ENCODE data around the gene HHLA2. TPM values are rescaled to one million over a fixed set of nuclear protein-coding genes. Genes with fewer than 3 reads are reported as not detected.
"Not testable (repeated sequence)": the region's sequence is repeated elsewhere in the genome, so short reads cannot be mapped to it uniquely, and the experiment has no call there.

The HHLA2 gene, protein sequence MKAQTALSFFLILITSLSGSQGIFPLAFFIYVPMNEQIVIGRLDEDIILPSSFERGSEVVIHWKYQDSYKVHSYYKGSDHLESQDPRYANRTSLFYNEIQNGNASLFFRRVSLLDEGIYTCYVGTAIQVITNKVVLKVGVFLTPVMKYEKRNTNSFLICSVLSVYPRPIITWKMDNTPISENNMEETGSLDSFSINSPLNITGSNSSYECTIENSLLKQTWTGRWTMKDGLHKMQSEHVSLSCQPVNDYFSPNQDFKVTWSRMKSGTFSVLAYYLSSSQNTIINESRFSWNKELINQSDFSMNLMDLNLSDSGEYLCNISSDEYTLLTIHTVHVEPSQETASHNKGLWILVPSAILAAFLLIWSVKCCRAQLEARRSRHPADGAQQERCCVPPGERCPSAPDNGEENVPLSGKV
- total RNA-seq (under 1 TPM; 0.22 to 0.40 TPM), polyA plus RNA-seq (ENCODE audit: insufficient read length in 2 of 2) (under 1 TPM; 0.18 to 0.35 TPM)
- long read RNA-seq, donor 1: 0 reads
- long read RNA-seq, donor 2: 0 reads
- long read RNA-seq, donor 3: 0 reads
- long read RNA-seq, donor 4: 0 reads

DNA sequence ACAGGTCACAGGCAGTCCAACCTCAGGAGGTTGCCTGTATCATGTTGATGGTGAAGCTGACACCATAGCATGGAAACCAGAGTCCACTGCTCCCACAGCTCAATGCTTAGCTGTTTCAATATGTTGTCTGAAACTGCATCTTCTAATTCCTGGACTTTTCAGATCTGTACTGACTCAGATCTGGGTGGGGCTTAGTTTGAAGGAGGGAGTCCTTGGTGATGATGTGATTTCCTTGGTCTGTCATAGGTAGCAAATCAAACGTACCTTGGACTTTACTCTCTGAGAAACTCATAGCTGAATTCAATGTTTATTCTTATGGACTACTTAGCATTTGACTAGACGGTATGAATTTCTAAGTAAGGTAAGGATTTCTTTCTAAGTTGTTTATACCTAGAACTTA is at the start of gene HHLA2:
TSS of gene HHLA2 (plus strand) at position 310 of the 400 bp plus-strand sequence. CDS start 55,266 bp downstream, outside the sequence.
- Histone ChIP-seq H3K27ac (ENCODE audit: low read depth, low read length) (no peak within 1 kb of the TSS), H3K9me3 (ENCODE audit: control insufficient read depth, insufficient read depth, low read length) (peaks cover 3% of the 10 kb centered on the region), H3K27me3 (ENCODE audit: control insufficient read depth, insufficient read depth, low read length) (no peaks in the 10 kb centered on the region), H3K36me3 (ENCODE audit: control insufficient read depth, insufficient read depth, low read length) (no peaks in the 10 kb centered on the region), H3K4me1 (ENCODE audit: control insufficient read depth, insufficient read depth, low read length) (no peaks in the 10 kb centered on the region), H3K4me3 (ENCODE audit: low read depth, low read length) (no peak within 1 kb of the TSS)
- no CpG with 5 or more reads among the region's 2 CpGs for WGBS (ENCODE audit: insufficient coverage)
- DNase-seq (ENCODE audit: low read depth in 4 of 6, low spot score in 6 of 6): no peak

DNA sequence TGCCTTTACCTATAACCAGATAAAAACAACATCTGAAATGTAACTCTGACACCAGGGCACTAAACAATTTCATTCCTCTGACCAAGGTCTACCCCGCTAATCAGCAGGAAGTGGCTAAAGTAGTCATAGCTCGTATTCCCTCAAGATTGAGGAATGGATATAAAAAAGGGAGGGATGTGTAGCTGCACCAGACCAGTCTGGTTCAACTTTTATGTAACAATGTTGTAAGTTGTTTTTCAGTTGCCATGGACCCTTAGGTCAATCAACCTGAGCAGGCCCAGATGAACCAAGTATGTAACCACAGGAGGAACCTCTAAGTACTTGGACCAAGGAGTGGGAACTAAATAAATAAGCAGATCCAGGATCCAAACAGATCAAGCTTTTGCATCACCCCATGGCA is 45.7 kb upstream of the HHLA2 start:
- Histone ChIP-seq H3K9me3 (ENCODE audit: control insufficient read depth, insufficient read depth, low read length) (no peaks in the 10 kb centered on the region), H3K4me1 (ENCODE audit: control insufficient read depth, insufficient read depth, low read length) (no peaks in the 10 kb centered on the region), H3K36me3 (ENCODE audit: control insufficient read depth, insufficient read depth, low read length) (no peaks in the 10 kb centered on the region), H3K4me3 (ENCODE audit: low read depth, low read length) (no peak overlapping the region), H3K27me3 (ENCODE audit: control insufficient read depth, insufficient read depth, low read length) (no peaks in the 10 kb centered on the region), H3K27ac (ENCODE audit: low read depth, low read length) (no peak overlapping the region)
- 100% methylated on average over 2 of the region's 2 CpGs for WGBS (ENCODE audit: insufficient coverage)
- no peak for DNase-seq (ENCODE audit: low read depth in 4 of 6, low spot score in 6 of 6)

DNA sequence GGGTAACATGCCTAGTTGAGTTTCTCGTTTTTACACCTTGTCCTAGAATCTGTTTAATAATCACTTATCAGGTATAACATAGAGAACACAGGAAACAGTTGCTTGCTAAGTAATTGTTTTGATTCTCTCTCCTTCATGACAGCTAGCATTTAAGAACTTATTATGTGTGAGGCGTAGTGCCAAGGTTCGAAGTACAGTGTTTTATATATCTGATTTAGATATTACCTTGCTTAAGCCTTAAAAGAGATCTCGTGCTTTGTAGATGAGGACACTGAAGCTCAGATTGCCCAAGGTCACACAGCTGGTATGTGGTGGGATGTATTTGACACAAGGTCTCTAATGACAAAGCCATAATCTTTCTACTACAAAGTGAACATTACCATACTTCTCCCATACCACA is 45.1 kb upstream of the HHLA2 start:
- no peaks in the 10 kb centered on the region for H3K9me3 ChIP-seq (ENCODE audit: control insufficient read depth, insufficient read depth, low read length)
- H3K27ac ChIP-seq (ENCODE audit: low read depth, low read length): no peak overlapping the region
- no peak overlapping the region for H3K4me3 ChIP-seq (ENCODE audit: low read depth, low read length)
- no peaks in the 10 kb centered on the region for H3K27me3 ChIP-seq (ENCODE audit: control insufficient read depth, insufficient read depth, low read length)
- H3K36me3 ChIP-seq (ENCODE audit: control insufficient read depth, insufficient read depth, low read length): no peaks in the 10 kb centered on the region
- no CpG with 5 or more reads among the region's 4 CpGs for WGBS (ENCODE audit: insufficient coverage)
- DNase-seq (ENCODE audit: low read depth in 4 of 6, low spot score in 6 of 6): no peak
- H3K4me1 ChIP-seq (ENCODE audit: control insufficient read depth, insufficient read depth, low read length): no peaks in the 10 kb centered on the region

DNA sequence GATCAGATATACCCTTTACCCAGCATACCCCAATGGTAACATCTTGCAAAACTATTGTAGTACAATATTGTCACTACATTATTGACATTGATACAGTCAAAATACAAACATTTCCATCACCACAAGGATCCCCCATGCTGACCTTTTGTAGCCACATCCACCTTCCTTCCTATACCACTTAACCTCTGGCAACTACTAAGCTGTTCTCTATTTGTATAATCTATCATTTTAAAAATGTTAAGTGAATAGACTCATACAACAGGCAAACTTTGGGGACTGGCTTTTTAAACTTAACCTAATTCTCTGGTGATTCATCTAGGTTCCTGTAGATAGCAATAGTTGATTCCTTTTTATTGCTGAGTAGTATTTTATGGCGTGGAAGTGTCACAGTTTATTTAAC is 44.5 kb upstream of the HHLA2 start:
- H3K4me1 ChIP-seq (ENCODE audit: control insufficient read depth, insufficient read depth, low read length): no peaks in the 10 kb centered on the region
- H3K4me3 ChIP-seq (ENCODE audit: low read depth, low read length): no peak overlapping the region
- no peaks in the 10 kb centered on the region for H3K27me3 ChIP-seq (ENCODE audit: control insufficient read depth, insufficient read depth, low read length)
- WGBS (ENCODE audit: insufficient coverage): no CpG with 5 or more reads among the region's 1 CpG
- no peak for DNase-seq (ENCODE audit: low read depth in 4 of 6, low spot score in 6 of 6)
- H3K27ac ChIP-seq (ENCODE audit: low read depth, low read length): no peak overlapping the region
- no peaks in the 10 kb centered on the region for H3K9me3 ChIP-seq (ENCODE audit: control insufficient read depth, insufficient read depth, low read length)
- H3K36me3 ChIP-seq (ENCODE audit: control insufficient read depth, insufficient read depth, low read length): no peaks in the 10 kb centered on the region

DNA sequence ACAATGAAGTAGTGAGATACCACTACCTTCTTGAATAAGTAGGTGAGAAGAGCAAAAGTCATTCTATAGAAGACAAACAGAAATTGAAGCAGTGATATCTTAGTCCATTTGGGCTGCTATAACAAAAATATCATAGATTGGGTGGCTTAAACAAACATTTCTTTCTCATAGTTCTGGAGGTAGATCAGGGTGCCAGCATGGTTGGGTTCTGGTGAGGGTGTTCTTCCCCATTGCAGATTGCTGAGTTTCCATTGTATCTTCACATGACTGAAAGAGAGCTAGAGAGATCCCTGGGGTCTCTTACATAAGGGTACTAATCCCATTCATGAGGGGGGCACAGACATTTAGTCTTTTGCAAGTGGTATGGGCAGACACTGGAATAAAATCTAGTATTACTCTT is 41.2 kb upstream of the HHLA2 start:
- no peak overlapping the region for H3K4me3 ChIP-seq (ENCODE audit: low read depth, low read length)
- no peaks in the 10 kb centered on the region for H3K4me1 ChIP-seq (ENCODE audit: control insufficient read depth, insufficient read depth, low read length)
- no peak for DNase-seq (ENCODE audit: low read depth in 4 of 6, low spot score in 6 of 6)
- H3K27ac ChIP-seq (ENCODE audit: low read depth, low read length): no peak overlapping the region
- H3K9me3 ChIP-seq (ENCODE audit: control insufficient read depth, insufficient read depth, low read length): no peaks in the 10 kb centered on the region
- H3K36me3 ChIP-seq (ENCODE audit: control insufficient read depth, insufficient read depth, low read length): no peaks in the 10 kb centered on the region
- no peaks in the 10 kb centered on the region for H3K27me3 ChIP-seq (ENCODE audit: control insufficient read depth, insufficient read depth, low read length)

DNA sequence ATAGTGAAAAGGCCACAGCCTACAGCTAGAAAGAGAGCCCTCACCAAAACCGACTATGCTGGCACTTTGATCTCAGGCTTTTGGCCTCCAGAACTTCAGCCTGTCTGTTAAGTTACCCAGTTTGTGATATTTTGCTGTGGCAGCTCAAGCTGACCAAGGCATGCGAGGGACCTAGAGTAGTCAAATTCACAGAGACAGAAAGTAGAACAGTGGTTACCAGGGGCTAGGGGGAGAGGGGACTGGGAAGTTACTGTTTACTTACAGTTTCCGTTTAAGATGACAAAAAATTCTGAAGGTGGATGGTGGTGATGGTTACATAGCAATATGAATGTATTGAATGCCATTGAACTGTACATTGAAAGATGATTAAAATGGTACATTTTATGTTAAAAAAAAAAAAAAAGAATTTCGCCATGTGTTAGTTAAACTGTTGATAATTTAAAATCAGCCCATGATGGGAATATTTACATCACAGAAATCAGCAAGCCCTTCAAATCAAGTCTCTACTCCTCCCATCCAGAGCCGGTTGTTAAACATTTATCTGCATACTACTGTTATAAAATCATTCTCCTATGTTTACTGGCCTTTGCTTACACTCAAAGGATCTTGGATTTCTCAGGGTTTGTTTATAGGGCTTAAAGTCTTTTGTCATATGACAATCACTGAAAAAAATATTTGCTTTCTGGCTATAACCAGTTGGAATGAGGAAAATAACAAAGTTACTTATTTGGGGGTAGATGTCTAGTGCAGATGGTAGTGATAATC is 31.6 kb upstream of the HHLA2 start:
- no CpG with 5 or more reads among the region's 5 CpGs for WGBS (ENCODE audit: insufficient coverage)
- not testable (repeated sequence) for H3K4me3 ChIP-seq (ENCODE audit: low read depth, low read length); DNase-seq (ENCODE audit: low read depth in 4 of 6, low spot score in 6 of 6)

DNA sequence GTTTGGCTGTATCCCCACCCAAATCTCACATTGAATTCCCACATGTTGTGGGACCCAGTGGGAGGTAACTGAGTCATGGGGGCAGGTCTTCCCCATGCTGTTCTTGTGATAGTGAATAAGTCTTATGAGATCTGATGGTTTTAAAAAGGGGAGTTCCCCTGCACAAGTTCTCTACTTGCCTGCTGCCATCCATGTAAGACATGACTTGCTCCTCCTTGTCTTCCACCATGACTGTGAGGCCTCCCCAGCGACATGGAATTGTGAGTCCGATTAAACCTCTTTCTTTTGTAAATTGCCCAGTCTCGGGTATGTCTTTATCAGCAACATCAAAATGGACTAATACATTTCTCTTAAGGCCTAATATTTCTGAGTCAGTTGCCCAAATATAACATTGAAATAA is 28.1 kb upstream of the HHLA2 start:
- not testable (repeated sequence) for DNase-seq (ENCODE audit: low read depth in 4 of 6, low spot score in 6 of 6); H3K36me3 ChIP-seq (ENCODE audit: control insufficient read depth, insufficient read depth, low read length); H3K4me1 ChIP-seq (ENCODE audit: control insufficient read depth, insufficient read depth, low read length); H3K4me3 ChIP-seq (ENCODE audit: low read depth, low read length); H3K9me3 ChIP-seq (ENCODE audit: control insufficient read depth, insufficient read depth, low read length); H3K27me3 ChIP-seq (ENCODE audit: control insufficient read depth, insufficient read depth, low read length); H3K27ac ChIP-seq (ENCODE audit: low read depth, low read length)
- 98% methylated on average over 3 of the region's 3 CpGs for WGBS (ENCODE audit: insufficient coverage)

More for the DNA sequence above, 31.6 kb upstream of the HHLA2 start:
- not testable (repeated sequence) for H3K36me3 ChIP-seq (ENCODE audit: control insufficient read depth, insufficient read depth, low read length); H3K27me3 ChIP-seq (ENCODE audit: control insufficient read depth, insufficient read depth, low read length); H3K9me3 ChIP-seq (ENCODE audit: control insufficient read depth, insufficient read depth, low read length); H3K27ac ChIP-seq (ENCODE audit: low read depth, low read length); H3K4me1 ChIP-seq (ENCODE audit: control insufficient read depth, insufficient read depth, low read length)

DNA sequence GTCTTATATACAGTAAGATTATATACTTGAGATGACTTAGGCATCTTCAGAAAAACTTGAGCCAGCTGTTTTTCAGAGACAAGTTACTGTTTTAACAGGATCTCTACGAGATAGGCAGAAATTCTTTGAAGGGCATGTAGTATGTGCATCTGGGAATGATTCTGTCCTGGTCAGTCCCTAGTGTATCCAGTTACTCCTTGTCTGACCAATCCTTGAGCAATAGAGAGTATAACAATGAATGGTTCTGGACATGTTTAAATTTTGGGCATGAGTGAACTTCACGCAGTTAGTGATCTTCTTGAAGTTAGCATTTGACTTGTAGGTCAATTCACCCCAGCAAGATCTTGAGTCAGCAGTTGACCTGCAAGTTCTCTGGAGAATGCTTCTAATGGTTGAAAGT is 24.7 kb upstream of the HHLA2 start:
- H3K4me1 ChIP-seq (ENCODE audit: control insufficient read depth, insufficient read depth, low read length): no peaks in the 10 kb centered on the region
- no peaks in the 10 kb centered on the region for H3K27me3 ChIP-seq (ENCODE audit: control insufficient read depth, insufficient read depth, low read length)
- H3K27ac ChIP-seq (ENCODE audit: low read depth, low read length): no peak overlapping the region
- H3K4me3 ChIP-seq (ENCODE audit: low read depth, low read length): no peak overlapping the region
- H3K9me3 ChIP-seq (ENCODE audit: control insufficient read depth, insufficient read depth, low read length): no peaks in the 10 kb centered on the region
- WGBS (ENCODE audit: insufficient coverage): 50% methylated on average over 2 of the region's 2 CpGs
- DNase-seq (ENCODE audit: low read depth in 4 of 6, low spot score in 6 of 6): no peak
- no peaks in the 10 kb centered on the region for H3K36me3 ChIP-seq (ENCODE audit: control insufficient read depth, insufficient read depth, low read length)

DNA sequence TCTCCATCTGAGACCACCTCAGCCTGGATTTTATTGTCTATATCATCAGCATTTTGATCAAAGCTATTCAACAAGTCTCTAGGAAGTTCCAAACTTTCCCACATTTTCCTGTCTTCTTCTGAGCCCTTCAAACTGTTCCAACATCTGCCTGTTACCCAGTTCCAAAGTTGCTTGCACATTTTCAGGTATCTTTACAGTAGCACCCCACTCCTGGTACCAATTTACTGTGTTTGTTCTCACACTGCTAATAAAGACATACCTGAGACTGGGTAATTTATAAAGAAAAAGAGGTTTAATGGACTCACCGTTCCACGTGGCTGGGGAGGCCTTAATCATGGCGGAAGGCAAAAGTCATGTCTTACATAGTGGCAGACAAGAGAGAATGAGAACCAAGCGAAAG is 17.3 kb upstream of the HHLA2 start:
- 92% methylated on average over 2 of the region's 4 CpGs for WGBS (ENCODE audit: insufficient coverage)
- H3K4me3 ChIP-seq (ENCODE audit: low read depth, low read length); H3K27me3 ChIP-seq (ENCODE audit: control insufficient read depth, insufficient read depth, low read length); H3K4me1 ChIP-seq (ENCODE audit: control insufficient read depth, insufficient read depth, low read length); H3K9me3 ChIP-seq (ENCODE audit: control insufficient read depth, insufficient read depth, low read length); H3K27ac ChIP-seq (ENCODE audit: low read depth, low read length); H3K36me3 ChIP-seq (ENCODE audit: control insufficient read depth, insufficient read depth, low read length); DNase-seq (ENCODE audit: low read depth in 4 of 6, low spot score in 6 of 6): not testable (repeated sequence)

DNA sequence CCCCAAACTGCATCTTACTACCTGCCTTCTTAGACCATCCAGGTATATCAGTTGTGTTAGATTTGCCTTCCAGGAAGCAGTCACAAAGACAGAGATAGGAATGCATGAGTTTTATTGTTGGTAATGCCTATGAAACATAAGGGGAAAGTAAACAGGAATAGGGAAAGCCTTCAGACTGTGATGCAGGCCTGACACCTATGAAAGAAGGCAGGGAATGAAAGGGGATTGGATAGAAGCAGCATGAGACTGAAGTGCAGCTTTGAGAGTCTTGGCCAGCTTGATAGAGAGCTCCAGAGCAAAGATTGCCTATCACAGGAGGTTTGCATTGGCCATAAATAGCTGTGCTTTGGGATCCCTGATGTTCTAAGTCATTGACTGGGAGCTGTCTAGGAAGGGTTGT is 15.9 kb upstream of the HHLA2 start:
- DNase-seq (ENCODE audit: low read depth in 4 of 6, low spot score in 6 of 6): no peak
- Histone ChIP-seq H3K27ac (ENCODE audit: low read depth, low read length) (no peak overlapping the region), H3K27me3 (ENCODE audit: control insufficient read depth, insufficient read depth, low read length) (no peaks in the 10 kb centered on the region), H3K4me1 (ENCODE audit: control insufficient read depth, insufficient read depth, low read length) (no peaks in the 10 kb centered on the region), H3K9me3 (ENCODE audit: control insufficient read depth, insufficient read depth, low read length) (peaks cover 6% of the 10 kb centered on the region), H3K4me3 (ENCODE audit: low read depth, low read length) (no peak overlapping the region), H3K36me3 (ENCODE audit: control insufficient read depth, insufficient read depth, low read length) (no peaks in the 10 kb centered on the region)
